ENCODE data around the gene PSMG2. TPM values are rescaled to one million over a fixed set of nuclear protein-coding genes. Genes with fewer than 3 reads are reported as not detected.

The PSMG2 gene
- total and polyA plus RNA-seq, 9 of the 15 experiments (the other 6 are each of a cell fraction or from before 2014, with no cell fraction given): 59.9 to 271 (median 111) TPM

DNA sequence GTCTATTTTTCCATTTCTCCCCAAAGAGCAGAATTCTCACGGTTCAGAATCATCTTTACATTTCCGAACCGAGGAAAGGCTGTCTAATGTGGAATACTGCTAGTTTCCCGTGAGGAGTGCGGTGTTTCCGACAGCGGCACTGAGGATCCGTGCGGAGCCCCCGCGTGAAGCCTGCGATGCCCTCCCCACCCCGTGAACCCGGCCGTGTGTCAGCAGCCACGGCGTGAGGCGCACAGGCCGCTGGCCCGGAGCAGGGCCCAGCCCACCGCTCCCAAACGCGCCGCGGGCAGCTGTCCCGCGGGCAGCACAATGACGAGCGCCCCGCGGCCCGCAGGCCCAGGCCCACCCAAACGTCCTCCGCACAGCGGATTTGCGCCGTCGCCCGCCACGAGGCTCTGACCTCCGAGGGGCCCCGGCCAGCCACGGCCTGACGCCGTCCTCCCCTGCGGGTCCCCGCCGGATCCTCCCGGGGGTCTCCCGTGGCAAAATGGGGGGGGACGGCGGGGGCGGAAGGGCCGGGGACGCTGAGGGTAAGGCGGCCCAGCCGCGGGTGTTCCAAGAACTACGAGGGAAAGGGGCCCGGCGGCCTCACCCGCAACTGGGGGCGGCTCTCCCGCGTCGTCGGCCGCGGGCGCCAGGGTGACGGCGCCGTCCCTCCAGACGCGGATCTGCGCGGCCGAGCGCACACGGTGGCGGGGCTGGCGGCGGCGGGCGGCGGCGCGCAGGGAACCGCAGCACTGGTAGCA lies 45.7 kb upstream of the PSMG2 start (continued):
- TF ChIP-seq, protein P1, sequence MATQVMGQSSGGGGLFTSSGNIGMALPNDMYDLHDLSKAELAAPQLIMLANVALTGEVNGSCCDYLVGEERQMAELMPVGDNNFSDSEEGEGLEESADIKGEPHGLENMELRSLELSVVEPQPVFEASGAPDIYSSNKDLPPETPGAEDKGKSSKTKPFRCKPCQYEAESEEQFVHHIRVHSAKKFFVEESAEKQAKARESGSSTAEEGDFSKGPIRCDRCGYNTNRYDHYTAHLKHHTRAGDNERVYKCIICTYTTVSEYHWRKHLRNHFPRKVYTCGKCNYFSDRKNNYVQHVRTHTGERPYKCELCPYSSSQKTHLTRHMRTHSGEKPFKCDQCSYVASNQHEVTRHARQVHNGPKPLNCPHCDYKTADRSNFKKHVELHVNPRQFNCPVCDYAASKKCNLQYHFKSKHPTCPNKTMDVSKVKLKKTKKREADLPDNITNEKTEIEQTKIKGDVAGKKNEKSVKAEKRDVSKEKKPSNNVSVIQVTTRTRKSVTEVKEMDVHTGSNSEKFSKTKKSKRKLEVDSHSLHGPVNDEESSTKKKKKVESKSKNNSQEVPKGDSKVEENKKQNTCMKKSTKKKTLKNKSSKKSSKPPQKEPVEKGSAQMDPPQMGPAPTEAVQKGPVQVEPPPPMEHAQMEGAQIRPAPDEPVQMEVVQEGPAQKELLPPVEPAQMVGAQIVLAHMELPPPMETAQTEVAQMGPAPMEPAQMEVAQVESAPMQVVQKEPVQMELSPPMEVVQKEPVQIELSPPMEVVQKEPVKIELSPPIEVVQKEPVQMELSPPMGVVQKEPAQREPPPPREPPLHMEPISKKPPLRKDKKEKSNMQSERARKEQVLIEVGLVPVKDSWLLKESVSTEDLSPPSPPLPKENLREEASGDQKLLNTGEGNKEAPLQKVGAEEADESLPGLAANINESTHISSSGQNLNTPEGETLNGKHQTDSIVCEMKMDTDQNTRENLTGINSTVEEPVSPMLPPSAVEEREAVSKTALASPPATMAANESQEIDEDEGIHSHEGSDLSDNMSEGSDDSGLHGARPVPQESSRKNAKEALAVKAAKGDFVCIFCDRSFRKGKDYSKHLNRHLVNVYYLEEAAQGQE (IDR thresholded peaks at IDR 0.05; ENCODE audit: borderline replicate concordance): no peak
- TF ChIP-seq, protein P1 (CRISPR knock-in tag; IDR thresholded peaks at IDR 0.05; ENCODE audit: low read depth): no peak
- no peak for TF ChIP-seq TAF9B (IDR thresholded peaks at IDR 0.05; ENCODE audit: partially characterized antibody)
- no peak for TF ChIP-seq CC2D1A (IDR thresholded peaks at IDR 0.05)
- TF ChIP-seq TEAD4 (IDR thresholded peaks at IDR 0.05; ENCODE audit: low read length): no peak
- 0 out of 2 replicates have a peak, but pooled peaks have one; percentile 35 for TF ChIP-seq TEAD4 (CRISPR knock-in tag; IDR thresholded peaks at IDR 0.05; ENCODE audit: borderline replicate concordance)
- TF ChIP-seq TCFL5 (CRISPR knock-in tag; conservative IDR thresholded peaks at IDR 0.05): no peak
- TF ChIP-seq KLF1 (tag; IDR thresholded peaks at IDR 0.05): no peak
- no peak for TF ChIP-seq NR1H2 (CRISPR knock-in tag; IDR thresholded peaks at IDR 0.05)
- TF ChIP-seq ELF4 (CRISPR knock-in tag; IDR thresholded peaks at IDR 0.05): no peak
- no peak for TF ChIP-seq ZBED1 (IDR thresholded peaks at IDR 0.05)
- TF ChIP-seq GATA2 (CRISPR knock-in tag; IDR thresholded peaks at IDR 0.05): no peak
- TF ChIP-seq, protein P2, sequence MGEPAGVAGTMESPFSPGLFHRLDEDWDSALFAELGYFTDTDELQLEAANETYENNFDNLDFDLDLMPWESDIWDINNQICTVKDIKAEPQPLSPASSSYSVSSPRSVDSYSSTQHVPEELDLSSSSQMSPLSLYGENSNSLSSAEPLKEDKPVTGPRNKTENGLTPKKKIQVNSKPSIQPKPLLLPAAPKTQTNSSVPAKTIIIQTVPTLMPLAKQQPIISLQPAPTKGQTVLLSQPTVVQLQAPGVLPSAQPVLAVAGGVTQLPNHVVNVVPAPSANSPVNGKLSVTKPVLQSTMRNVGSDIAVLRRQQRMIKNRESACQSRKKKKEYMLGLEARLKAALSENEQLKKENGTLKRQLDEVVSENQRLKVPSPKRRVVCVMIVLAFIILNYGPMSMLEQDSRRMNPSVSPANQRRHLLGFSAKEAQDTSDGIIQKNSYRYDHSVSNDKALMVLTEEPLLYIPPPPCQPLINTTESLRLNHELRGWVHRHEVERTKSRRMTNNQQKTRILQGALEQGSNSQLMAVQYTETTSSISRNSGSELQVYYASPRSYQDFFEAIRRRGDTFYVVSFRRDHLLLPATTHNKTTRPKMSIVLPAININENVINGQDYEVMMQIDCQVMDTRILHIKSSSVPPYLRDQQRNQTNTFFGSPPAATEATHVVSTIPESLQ (CRISPR knock-in tag; IDR thresholded peaks at IDR 0.05): no peak
- TF ChIP-seq, protein P3, sequence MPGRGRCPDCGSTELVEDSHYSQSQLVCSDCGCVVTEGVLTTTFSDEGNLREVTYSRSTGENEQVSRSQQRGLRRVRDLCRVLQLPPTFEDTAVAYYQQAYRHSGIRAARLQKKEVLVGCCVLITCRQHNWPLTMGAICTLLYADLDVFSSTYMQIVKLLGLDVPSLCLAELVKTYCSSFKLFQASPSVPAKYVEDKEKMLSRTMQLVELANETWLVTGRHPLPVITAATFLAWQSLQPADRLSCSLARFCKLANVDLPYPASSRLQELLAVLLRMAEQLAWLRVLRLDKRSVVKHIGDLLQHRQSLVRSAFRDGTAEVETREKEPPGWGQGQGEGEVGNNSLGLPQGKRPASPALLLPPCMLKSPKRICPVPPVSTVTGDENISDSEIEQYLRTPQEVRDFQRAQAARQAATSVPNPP (IDR thresholded peaks at IDR 0.05; ENCODE audit: borderline replicate concordance, insufficient read depth, insufficient read length): no peak
- TF ChIP-seq POLR2AphosphoS5 (IDR thresholded peaks at IDR 0.05; ENCODE audit: control insufficient read depth, insufficient read depth, low read depth, low read length): no peak

All from K562 (cell line).